A549 treated with DMSO at 1 μM for 4 hours (cell line): ENCODE data around the gene RAP1GAP. TPM values are rescaled to one million over a fixed set of nuclear protein-coding genes. Genes with fewer than 3 reads are reported as not detected.

Experiments
- total RNA-seq: library from RNA; stranded (reverse); fragments of 200-300 nt; extraction: Qiagen RNA extraction; gene quantifications from 5 replicates; pipeline ENCODE4 v1.2.3, GENCODE V29; 2022; ENCODE audit warnings: low read depth

The RAP1GAP gene
- total RNA-seq = 9.9 to 13.8 TPM (median 12.8 TPM) in 5 replicates

DNA sequence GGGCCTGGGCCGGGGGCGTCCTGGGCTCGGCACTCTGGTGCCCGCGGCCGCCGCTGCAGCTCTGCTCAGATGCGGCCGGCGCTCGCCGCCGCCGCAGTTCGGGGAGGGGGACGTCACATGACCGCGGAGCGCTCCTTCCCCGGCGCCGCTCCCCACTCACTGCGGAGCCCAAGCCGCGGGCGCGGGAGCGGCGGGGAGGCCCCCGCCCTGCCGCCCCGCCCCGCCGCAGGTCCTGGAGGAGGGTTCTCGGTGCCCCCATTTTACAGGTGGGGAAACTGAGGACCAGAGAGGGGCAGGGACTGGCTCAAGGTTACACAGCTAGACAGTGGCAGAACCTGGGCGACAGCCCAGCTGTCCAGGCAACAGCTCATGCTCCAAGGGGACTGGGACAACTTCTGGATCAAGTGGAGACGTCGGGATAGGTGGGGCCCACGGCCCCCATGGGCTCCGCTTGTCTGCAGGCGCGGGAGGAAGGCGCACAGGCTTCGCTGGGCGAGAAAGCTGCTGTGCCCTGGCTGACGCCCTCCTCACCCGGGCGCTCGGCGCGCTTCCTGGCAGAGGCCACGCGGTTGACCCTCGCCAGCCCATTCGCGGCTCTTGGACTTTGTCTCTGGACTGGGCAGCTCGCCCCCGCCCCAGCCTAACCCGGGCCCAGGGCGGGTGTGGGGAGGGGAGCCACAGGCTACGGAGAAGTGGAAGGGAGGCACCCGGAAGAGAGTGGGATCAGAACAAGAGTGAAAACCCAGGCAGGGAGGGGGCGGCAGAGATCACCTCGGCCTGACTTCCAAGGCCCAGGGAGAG is at the start of gene RAP1GAP:
TSS of gene RAP1GAP (minus strand) at position 100 of the 801 bp plus-strand sequence. CDS start 49,325 bp downstream, outside the sequence.

Other genes with a start within 250 kb of the RAP1GAP start
- gene NBPF3, start 229.2 kb downstream of the RAP1GAP start, total RNA-seq = 5.5 to 7.2 TPM (median 6.3 TPM) in 5 replicates
- 0.19 to 0.47 TPM (median 0.31 TPM) in 5 replicates for gene ALPL, start 159.9 kb downstream of the RAP1GAP start, total RNA-seq
- 13.5 to 19.5 TPM (median 18.7 TPM) in 5 replicates for gene USP48, start 113.8 kb upstream of the RAP1GAP start, total RNA-seq
- 0.08 to 0.20 TPM (median 0.12 TPM) in 3 of 5 replicates, not detected in the others for gene LDLRAD2, start 142.9 kb upstream of the RAP1GAP start, total RNA-seq